WERI-Rb-1 (cell line): ENCODE data around the gene NFKBIB.
"Not testable (repeated sequence)": the region's sequence is repeated elsewhere in the genome, so short reads cannot be mapped to it uniquely, and the experiment has no call there.

Experiments
- DNase-seq: peaks from one replicate; pipeline ENCODE4 v3.0.0-alpha.2; 2020
- H3K27ac ChIP-seq: fragments of 250-450 bp; sonication (Bioruptor Pico); 2 replicates; pipeline ENCODE4 v1.5.1; 2020; ENCODE audit warnings: mild to moderate bottlenecking, moderate library complexity
- H3K27me3 ChIP-seq: fragments of 250-450 bp; sonication (Bioruptor Pico); 2 replicates; pipeline ENCODE4 v1.5.1; 2021; ENCODE audit warnings: mild to moderate bottlenecking, low read depth, moderate library complexity; ENCODE audit not compliant: insufficient read depth, severe bottlenecking
- H3K36me3 ChIP-seq: fragments of 250-450 bp; sonication (Bioruptor Pico); 2 replicates; pipeline ENCODE4 v1.5.1; 2020; ENCODE audit warnings: mild to moderate bottlenecking, moderate library complexity
- H3K4me3 ChIP-seq: 2 replicates; pipeline ENCODE4 v1.5.1; 2011; ENCODE audit warnings: low read depth, mild to moderate bottlenecking, control low read depth, low read length
- H3K9me3 ChIP-seq: fragments of 250-450 bp; sonication (Bioruptor Pico); 2 replicates; pipeline ENCODE4 v1.5.1; 2021; ENCODE audit warnings: mild to moderate bottlenecking, moderate library complexity; ENCODE audit not compliant: severe bottlenecking
- TF ChIP-seq, protein P1 (sequence below): IDR thresholded peaks from 2 replicates; pipeline ENCODE4 v1.5.1; 2011; ENCODE audit warnings: low read depth, mild to moderate bottlenecking, control low read depth, inconsistent platforms, low read length

NFKBIB gene

DNA sequence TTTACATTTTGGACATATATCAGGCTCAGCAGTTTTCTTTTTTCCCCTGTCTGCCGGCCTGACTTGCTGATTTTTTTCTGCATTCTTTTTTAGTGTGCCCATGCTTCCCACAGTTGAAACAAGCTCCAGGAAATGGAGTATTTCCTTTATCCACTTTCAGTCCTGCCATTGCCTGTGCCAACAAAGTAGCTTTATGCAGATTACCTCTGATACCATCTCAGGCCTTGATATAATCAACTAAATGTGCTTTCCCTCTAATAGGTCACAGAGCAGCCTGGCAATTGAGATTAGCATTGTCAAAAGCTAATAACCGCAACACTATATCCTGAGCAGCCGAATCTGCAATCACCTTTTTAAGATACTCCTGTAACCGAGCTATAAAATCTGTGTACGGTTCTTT is 40.2 kb downstream of the NFKBIB start:
- no peaks in the 10 kb centered on the region for H3K27me3 ChIP-seq
- H3K9me3 ChIP-seq = no peaks in the 10 kb centered on the region
- TF ChIP-seq, protein P1, sequence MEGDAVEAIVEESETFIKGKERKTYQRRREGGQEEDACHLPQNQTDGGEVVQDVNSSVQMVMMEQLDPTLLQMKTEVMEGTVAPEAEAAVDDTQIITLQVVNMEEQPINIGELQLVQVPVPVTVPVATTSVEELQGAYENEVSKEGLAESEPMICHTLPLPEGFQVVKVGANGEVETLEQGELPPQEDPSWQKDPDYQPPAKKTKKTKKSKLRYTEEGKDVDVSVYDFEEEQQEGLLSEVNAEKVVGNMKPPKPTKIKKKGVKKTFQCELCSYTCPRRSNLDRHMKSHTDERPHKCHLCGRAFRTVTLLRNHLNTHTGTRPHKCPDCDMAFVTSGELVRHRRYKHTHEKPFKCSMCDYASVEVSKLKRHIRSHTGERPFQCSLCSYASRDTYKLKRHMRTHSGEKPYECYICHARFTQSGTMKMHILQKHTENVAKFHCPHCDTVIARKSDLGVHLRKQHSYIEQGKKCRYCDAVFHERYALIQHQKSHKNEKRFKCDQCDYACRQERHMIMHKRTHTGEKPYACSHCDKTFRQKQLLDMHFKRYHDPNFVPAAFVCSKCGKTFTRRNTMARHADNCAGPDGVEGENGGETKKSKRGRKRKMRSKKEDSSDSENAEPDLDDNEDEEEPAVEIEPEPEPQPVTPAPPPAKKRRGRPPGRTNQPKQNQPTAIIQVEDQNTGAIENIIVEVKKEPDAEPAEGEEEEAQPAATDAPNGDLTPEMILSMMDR = no peak
- peak overlapping the region; percentile 17; the same call in 1 of the 2 replicates for H3K27ac ChIP-seq
- peaks cover 15% of the 10 kb centered on the region for H3K36me3 ChIP-seq
- no peak for DNase-seq
- no peak overlapping the region for H3K4me3 ChIP-seq

DNA sequence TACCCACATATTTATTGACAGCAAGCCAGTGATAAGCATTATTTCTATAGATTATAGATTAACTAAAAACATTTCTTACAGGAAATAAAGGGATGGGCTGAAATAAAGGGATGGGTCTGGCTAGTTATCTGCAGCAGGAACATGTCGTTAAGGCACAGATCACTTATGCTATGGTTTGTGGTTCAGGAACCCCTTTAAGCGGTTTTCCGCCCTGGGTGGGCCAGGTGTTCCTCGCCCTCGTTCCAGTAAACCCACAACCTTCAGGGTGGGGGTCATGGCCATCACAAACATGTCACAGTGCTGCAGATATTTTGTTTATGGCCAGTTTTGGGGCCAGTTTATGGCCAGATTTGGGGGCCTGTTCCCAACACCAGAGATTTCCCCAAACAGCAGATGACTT is 41.7 kb downstream of the NFKBIB start:
- Histone ChIP-seq H3K27ac (peak overlapping the region; percentile 45), H3K36me3 (peaks cover 23% of the 10 kb centered on the region)
- not testable (repeated sequence) for H3K27me3 ChIP-seq, H3K9me3 ChIP-seq, DNase-seq, H3K4me3 ChIP-seq

DNA sequence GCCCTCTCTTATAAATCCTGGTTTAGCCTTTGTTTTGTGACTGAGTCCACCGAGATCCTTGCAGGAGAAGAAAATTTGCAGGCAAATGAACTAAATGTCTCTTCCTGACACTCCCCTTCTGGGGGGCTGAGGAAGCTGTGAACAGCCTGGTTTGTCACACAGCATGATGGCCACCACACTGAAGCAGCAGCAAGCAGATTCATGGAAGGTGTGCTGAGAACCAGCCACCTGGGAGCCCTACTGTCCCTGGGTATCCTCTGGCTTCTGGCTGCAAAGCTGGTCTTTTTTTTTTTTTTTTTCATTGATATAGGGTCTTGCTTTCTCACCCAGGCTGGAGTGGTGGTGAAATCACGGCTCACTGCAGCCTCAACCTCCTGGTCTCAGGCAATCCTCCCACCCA is 42.2 kb downstream of the NFKBIB start:
- Histone ChIP-seq H3K4me3 (no peak overlapping the region), H3K36me3 (peaks cover 28% of the 10 kb centered on the region), H3K27me3 (no peaks in the 10 kb centered on the region), H3K27ac (peak overlapping the region; percentile 45), H3K9me3 (no peaks in the 10 kb centered on the region)
- DNase-seq = no peak
- TF ChIP-seq, protein P1 = no peak

DNA sequence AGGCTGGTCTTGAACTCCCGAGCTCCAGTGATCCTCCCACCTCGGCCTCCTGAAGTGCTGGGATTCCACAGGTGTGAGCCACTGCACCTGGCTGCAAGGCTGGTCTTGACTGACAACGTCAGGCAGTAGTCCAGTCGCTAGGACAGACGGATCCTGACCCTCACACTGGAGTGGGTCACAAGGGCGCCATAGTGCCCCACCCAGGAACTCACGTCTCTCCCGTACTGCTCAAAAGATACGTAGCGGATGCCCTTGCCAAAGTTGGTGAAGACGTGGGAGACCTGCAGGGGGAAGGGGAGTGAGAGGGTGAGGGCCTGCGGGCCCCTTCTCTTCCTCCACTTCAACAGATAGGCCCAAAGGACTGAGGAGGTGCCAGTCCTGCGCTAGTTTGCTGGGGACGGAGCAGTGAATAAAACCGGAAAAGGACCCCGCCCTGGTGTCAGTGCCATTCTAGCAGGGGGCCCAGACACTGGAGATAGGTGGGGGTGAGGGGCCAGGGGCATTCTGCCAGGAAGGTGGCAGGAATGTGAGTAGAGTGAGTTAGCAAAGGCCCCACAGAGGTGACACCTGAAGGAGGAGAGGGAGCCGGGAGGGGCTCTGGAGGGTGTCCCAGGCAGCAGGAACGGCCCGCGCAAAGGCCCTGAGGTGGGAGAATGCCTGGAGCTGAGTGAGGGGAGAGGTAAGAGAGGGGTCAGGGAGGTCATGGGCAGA is 42.9 kb downstream of the NFKBIB start:
- TF ChIP-seq, protein P1 = no peak
- peaks cover 32% of the 10 kb centered on the region for H3K36me3 ChIP-seq
- H3K27me3 ChIP-seq = no peaks in the 10 kb centered on the region
- no peak for DNase-seq
- no peak overlapping the region; the same call in 1 of the 2 replicates for H3K27ac ChIP-seq
- H3K9me3 ChIP-seq = no peaks in the 10 kb centered on the region
- no peak overlapping the region for H3K4me3 ChIP-seq

DNA sequence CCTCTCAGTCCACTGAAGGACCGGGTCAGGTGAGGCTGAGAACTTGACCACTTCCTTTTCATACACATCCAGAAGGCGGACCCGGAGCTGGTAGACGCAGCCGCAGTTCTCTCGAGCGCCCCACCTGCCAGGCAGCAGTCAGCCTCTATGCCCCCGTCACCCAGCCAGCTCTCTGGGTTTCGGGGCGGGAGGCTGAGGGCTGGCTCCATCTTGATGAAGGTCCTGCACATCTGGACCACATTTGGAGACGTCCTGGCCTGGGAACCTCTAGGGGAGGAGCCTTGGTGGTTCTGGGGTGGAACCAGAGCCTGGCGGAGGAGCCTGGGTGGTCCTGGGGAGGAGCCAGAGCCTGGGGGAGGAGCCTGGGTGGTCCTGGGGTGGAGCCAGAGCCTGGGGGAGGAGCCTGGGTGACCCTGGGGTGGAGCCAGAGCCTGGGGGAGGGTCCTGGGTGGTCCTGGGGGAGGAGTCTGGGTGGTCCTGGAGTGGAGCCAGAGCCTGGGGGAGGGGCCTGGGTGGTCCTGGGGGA is 45.3 kb downstream of the NFKBIB start:
- Histone ChIP-seq H3K4me3 (no peak overlapping the region), H3K27me3 (no peaks in the 10 kb centered on the region), H3K9me3 (no peaks in the 10 kb centered on the region), H3K36me3 (peaks cover 43% of the 10 kb centered on the region), H3K27ac (no peak overlapping the region)
- DNase-seq = no peak
- TF ChIP-seq, protein P1 = no peak

DNA sequence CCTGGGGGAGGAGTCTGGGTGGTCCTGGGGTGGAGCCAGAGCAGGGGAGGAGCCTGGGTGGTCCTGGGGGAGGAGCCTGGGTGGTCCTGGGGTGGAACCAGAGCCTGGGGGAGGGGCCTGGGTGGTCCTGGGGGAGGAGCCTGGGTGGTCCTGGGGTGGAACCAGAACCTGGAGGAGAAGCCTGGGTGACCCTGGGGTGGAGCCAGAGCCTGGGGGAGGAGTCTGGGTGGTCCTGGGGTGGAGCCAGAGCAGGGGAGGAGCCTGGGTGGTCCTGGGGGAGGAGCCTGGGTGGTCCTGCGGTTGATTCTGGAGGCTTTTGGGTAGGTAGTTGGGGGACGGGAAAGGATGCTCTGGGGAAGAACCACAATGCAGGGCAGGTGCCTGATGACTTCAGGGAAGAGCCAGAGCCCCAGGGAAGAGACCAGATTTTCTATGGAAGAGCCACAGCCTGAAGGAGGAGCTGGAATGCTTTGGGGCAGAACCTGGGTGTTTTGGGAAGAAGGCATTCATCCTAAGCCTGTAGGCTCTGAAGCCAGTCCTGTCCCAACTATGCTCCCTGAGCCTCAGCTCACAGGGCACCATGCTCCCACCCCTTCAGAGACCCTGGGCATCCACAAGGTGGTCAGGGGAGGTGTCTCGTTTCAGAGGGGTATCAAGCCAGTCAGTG is 45.9 kb downstream of the NFKBIB start:
- H3K27me3 ChIP-seq = no peaks in the 10 kb centered on the region
- DNase-seq = no peak
- H3K4me3 ChIP-seq = no peak overlapping the region
- TF ChIP-seq, protein P1 = no peak
- no peak overlapping the region for H3K27ac ChIP-seq
- H3K9me3 ChIP-seq = no peaks in the 10 kb centered on the region
- H3K36me3 ChIP-seq = peaks cover 48% of the 10 kb centered on the region
